BJ (cell line): ENCODE results near the gene MARK3. TPM values are rescaled to one million over a fixed set of nuclear protein-coding genes. Genes with fewer than 3 reads are reported as not detected.

Experiments
- CTCF ChIA-PET: fragments of 350-600 bp; formaldehyde crosslinking; extraction: SDS; loops from one replicate; lab custom pipeline; 2021; ENCODE audit warnings: antibody characterized with exemption, inconsistent platforms; lab: Yijun Ruan, JAX
- POLR2A ChIA-PET: fragments of 300-600 bp; sonication (Branson Sonifier 250); formaldehyde crosslinking; extraction: SDS; loops from one replicate; lab custom pipeline; 2021; ENCODE audit warnings: antibody characterized with exemption; lab: Charles Lee
- DNase-seq: peaks from one replicate; pipeline ENCODE4 v3.0.0-alpha.2; 2011; ENCODE audit warnings: low read depth
- H3K27me3 ChIP-seq: 2 replicates; pipeline ENCODE4 v1.6.0; 2011; ENCODE audit warnings: low read length; ENCODE audit not compliant: control insufficient read depth, insufficient read depth
- H3K36me3 ChIP-seq: 2 replicates; pipeline ENCODE4 v1.5.1; 2011; ENCODE audit warnings: low read length; ENCODE audit not compliant: control insufficient read depth, insufficient read depth
- H3K4me3 ChIP-seq: 2 replicates; pipeline ENCODE4 v1.5.1; 2011; ENCODE audit warnings: low read depth, mild to moderate bottlenecking, control low read depth, low read length
- polyA plus RNA-seq: library from polyadenylated mRNA; depleted of rRNA; stranded (reverse); fragments of >200 nt; gene quantifications from 2 replicates; pipeline ENCODE4 v1.2.3, GENCODE V29; 2011
- TF ChIP-seq, protein P1 (sequence below): IDR thresholded peaks from 2 replicates; pipeline ENCODE4 v1.5.1; 2011; ENCODE audit warnings: low read depth, mild to moderate bottlenecking, control low read depth, inconsistent platforms, low read length, moderate library complexity; ENCODE audit not compliant: insufficient read depth

MARK3 gene
- polyA plus RNA-seq, 1 experiment, result 73.9 TPM

DNA sequence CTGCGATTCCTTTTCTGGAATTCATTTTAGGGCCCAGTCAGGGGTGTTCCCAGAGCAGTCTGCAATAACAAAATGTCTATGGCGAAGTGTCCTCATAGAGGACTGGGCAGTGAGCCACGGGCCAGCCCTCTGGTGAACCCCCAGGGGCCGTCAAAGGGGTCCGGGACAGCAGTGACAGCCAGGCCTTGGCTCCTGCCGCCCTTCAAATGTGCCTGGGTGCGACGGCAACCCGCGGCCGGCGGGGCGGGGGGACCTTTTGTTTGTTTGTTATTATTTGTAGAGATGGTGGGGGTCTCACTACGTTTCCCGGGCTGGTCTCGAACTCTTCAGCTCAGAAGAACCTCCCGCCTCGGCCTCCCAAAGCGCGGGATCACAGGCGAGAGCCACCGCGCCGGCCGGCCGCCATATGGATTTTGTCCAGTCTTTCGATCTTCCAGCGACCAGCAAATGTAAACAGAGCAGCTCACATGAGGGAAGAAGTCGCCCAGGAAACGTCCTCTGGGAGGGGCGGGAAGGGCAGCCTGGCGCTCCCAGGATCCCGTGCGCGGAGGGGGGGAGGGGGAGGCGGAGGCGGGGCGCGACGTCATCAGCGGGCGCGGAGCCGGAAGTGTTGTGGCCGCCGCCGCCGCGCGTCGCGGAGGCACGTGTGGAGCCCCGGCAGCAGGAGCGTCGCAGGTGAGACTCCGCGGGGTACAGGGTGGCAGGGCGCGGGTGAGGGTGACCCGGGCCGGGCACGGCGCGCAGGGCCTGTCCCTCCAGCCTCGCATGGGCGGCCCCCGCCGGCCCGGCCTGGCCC, 143.6 kb downstream of the MARK3 start, which contains the start of gene TRMT61A:
TSS of gene TRMT61A (plus strand) at position 610 of the 796 bp plus-strand sequence. CDS start 783 bp downstream, outside the sequence.
- CTCF ChIA-PET, result interaction anchor here (1.5 to 3.0 kb wide), 7 partner anchors 8 to 29 kb away, joined by 6 to 18 read pairs (median 9); no protein-coding TSS in a partner anchor
- Histone ChIP-seq H3K4me3 (peak within 1 kb of the TSS; percentile 96), H3K27me3 (peaks cover under 1% of the 10 kb centered on the region; the same call in 1 of the 2 replicates), H3K36me3 (peaks cover 4% of the 10 kb centered on the region)
- no peak for DNase-seq
- TF ChIP-seq, protein P1, sequence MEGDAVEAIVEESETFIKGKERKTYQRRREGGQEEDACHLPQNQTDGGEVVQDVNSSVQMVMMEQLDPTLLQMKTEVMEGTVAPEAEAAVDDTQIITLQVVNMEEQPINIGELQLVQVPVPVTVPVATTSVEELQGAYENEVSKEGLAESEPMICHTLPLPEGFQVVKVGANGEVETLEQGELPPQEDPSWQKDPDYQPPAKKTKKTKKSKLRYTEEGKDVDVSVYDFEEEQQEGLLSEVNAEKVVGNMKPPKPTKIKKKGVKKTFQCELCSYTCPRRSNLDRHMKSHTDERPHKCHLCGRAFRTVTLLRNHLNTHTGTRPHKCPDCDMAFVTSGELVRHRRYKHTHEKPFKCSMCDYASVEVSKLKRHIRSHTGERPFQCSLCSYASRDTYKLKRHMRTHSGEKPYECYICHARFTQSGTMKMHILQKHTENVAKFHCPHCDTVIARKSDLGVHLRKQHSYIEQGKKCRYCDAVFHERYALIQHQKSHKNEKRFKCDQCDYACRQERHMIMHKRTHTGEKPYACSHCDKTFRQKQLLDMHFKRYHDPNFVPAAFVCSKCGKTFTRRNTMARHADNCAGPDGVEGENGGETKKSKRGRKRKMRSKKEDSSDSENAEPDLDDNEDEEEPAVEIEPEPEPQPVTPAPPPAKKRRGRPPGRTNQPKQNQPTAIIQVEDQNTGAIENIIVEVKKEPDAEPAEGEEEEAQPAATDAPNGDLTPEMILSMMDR, result no peak
- POLR2A ChIA-PET, result interaction anchor here (0.7 kb wide), 1 partner anchor 10 kb away, joined by 13 read pairs; no protein-coding TSS in a partner anchor

DNA sequence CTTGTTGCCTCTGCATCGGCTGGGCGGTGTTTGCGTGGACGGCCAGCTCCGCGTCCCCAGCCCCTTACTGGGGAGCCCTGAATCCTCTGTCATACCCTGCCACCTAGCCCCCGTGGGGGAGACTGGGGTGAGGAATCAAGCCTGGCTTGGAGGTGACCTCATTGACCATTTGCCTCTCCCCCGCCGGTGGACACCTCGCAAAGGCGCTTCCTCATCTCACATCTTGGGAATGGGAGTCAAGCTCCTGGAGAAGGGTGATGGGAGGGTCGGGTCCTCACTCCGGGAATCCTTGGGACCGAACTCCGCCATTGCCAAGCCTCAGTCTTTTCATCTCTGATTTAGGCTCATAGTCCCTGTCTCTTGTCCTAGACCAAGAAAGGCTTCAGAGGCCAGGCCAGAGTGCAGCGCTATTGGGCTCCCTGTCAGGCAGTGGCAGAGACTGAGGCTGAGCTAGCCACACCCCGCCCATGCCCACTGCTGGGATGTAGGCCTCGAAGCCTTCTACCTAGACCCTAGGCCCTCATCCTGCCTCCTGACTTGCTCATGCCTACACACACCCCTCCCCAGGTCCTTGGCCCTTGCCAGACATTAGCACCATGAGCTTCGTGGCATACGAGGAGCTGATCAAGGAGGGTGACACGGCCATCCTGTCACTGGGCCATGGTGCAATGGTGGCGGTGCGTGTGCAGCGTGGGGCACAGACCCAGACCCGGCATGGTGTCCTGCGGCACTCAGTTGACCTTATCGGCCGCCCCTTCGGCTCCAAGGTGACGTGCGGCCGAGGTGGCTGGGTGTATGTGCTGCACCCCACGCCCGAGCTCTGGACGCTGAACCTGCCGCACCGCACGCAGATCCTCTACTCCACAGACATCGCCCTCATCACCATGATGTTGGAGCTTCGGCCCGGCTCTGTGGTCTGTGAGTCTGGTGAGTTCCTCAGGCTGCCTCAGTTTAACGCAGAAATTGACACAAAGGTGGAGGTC, 144.5 kb downstream of the MARK3 start:
- Histone ChIP-seq H3K36me3 (peaks cover 5% of the 10 kb centered on the region), H3K27me3 (no peaks in the 10 kb centered on the region), H3K4me3 (peak overlapping the region; percentile 96)
- TF ChIP-seq, protein P1, result no peak
- ChIA-PET CTCF (interaction anchor here (1.3 to 3.0 kb wide), 5 partner anchors 9 to 30 kb away, joined by 4 to 18 read pairs (median 8); no protein-coding TSS in a partner anchor), POLR2A (no interaction called here)
- DNase-seq, result no peak

DNA sequence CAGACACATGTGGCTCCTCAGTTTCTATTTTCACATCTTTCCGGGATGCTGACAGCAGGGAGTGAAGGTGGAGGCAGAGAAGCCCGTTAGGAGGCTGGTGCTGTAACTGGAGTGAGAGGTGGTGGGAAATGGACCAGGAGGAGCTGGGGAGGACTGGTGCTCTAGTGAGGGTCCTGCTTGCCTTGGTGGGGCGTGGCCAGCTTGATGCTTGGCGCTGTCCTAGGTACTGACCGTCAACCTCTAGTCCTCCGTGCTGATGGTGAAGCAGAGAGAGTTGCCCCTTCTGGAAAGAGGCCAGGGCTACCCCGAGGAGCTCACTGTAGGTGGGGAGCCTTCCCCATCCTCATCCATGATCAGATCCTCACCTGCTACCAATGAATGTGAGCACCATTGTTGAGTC, 145.2 kb downstream of the MARK3 start:
- TF ChIP-seq, protein P1, result no peak
- no peak for DNase-seq
- Histone ChIP-seq H3K36me3 (peaks cover 5% of the 10 kb centered on the region), H3K27me3 (no peaks in the 10 kb centered on the region), H3K4me3 (no peak overlapping the region)
- POLR2A ChIA-PET, result no interaction called here
- CTCF ChIA-PET, result interaction anchor here (1.3 to 3.0 kb wide), 3 partner anchors 9 to 17 kb away, joined by 4 to 11 read pairs (median 6); no protein-coding TSS in a partner anchor

DNA sequence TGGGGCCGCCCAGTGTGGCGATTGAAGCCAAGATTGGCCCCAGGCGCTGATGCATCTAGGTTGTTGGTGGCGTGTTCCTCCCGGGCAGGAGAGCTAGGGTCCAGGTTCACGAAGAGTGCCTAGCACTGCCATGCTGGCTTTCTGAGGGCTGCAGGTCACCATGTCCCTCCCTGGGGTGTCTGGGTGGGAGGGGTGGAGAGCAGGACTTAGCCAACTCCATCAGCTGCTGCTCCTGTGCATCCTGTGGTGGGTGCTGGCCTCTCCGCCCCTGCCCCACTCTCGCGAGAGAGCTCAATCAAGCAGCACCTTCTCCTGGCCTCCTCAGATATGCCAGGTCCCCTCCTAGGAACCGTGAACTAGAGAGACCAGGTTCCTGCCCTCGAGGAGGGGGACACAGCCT, 145.6 kb downstream of the MARK3 start:
- H3K4me3 ChIP-seq, result no peak overlapping the region
- no peaks in the 10 kb centered on the region for H3K27me3 ChIP-seq
- TF ChIP-seq, protein P1, result no peak
- ChIA-PET POLR2A (no interaction called here), CTCF (interaction anchor here (1.2 to 3.0 kb wide), 4 partner anchors 9 to 17 kb away, joined by 3 to 11 read pairs (median 6); no protein-coding TSS in a partner anchor)
- H3K36me3 ChIP-seq, result peaks cover 5% of the 10 kb centered on the region
- no peak for DNase-seq
